Breast epithelium (tissue), 3 donors: ENCODE measurements around the gene TMEM100.

ENCODE experiments used
- CTCF ChIP-seq, 3 donors: fragments of 450-650 bp; IDR thresholded peaks; one replicate each; pipeline ENCODE4 v1.5.1; 2016 to 2017; ENCODE audit warnings: antibody characterized with exemption in 3 of 3, mild to moderate bottlenecking in 3 of 3, moderate library complexity in 3 of 3
- POLR2A ChIP-seq: fragments of 450-650 bp; IDR thresholded peaks from one replicate; pipeline ENCODE4 v1.6.1; 2016; ENCODE audit warnings: antibody characterized with exemption, mild to moderate bottlenecking, moderate library complexity
- POLR2AphosphoS5 ChIP-seq, 3 donors: sonication (generic); formaldehyde crosslinking; IDR thresholded peaks; one replicate each; pipeline ENCODE4 v1.6.1; 2017; ENCODE audit warnings: antibody characterized with exemption in 3 of 3

GRCh38 chr17:55694286-55694910 is 28.3 kb downstream of the TMEM100 start:
- TF ChIP-seq CTCF (IDR thresholded peaks at IDR 0.05) (no peak), POLR2A (no peak), POLR2AphosphoS5 (IDR thresholded peaks at IDR 0.05) (no peak)
